Stimulated activated CD4-positive, alpha-beta T cell treated with anti-CD3 and anti-CD28 coated beads, Interleukin-12 subunit alpha, Interleukin-12 subunit beta, amount 100 ng/mL, for 24 hours (primary cell): ENCODE results near the gene LAMA5.
A peak's percentile ranks its signal among the peaks of the same experiment; 100 is the strongest.

ENCODE experiments used
- DNase-seq, 2 experiments: peaks; one replicate each; pipeline ENCODE4 v3.0.0-alpha.2; 2020; ENCODE audit warnings: low read depth in 2 of 2

LAMA5 gene

DNA sequence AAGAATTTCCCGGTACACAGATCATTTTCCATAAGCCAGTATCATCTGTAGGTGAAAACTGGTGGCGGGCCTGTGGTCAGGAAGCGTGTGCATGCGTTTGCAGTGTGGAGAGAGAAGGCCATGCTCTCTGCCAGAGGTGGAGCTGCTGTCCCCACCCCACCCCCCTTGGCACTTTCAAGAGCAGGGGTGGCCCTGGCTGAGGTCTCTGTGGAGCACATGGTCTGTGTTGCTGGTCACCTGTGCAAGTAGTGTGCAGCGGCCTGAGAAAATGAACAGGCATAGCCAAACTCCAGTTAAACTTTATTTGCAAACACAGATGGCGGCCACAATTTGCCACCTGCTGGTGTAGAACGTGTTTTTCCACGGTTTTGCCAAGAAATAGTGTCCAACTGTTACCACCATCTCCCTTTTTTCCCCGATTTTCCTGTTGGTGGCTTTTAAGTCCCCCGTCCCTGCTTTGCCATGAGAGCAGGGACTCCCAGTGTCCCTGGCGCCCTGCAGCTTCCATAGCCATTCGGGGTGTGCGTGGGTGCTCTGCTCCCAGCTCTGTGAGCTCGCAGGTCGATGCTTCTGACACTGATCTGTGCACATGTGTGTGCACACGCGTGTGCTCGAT lies 61.9 kb downstream of the LAMA5 start:
- DNase-seq, result no peak

DNA sequence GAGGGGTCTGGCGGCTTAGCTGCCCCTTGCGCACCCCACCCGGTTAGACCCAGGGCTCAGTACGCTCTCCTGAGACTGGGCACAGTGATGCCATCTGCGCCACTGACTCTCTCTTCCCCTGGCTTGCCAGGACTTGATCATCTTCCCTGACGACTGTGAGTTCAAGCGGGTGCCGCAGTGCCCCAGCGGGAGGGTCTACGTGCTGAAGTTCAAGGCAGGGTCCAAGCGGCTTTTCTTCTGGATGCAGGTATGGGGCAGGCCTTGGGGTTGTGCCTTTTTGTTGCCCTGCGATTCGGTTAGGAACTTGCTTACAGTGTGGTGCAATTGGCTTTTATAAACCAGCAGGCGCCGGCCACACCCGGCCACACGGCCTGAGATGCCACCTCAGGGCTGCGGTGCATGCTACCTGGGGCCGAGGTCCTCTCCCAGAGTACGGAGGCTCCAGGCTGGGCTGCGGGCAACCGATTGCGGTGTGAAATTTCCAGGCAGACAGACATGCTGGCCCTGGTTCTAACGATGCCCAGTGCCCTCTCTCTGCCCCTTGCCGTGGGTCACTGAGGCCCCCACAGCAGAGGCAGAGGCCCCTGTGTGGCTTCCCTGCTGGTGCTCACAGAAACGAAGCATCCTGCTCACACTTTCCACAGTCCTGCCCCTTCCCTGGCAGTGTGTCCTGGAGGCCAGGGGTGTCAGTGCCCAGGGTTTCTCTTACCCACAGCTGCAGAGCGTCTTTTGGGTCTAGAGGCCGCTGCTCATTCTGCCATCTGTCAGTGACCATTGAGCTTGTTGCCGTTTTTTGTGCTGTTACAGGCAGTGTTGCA lies 62.6 kb downstream of the LAMA5 start:
- DNase-seq, result no peak

DNA sequence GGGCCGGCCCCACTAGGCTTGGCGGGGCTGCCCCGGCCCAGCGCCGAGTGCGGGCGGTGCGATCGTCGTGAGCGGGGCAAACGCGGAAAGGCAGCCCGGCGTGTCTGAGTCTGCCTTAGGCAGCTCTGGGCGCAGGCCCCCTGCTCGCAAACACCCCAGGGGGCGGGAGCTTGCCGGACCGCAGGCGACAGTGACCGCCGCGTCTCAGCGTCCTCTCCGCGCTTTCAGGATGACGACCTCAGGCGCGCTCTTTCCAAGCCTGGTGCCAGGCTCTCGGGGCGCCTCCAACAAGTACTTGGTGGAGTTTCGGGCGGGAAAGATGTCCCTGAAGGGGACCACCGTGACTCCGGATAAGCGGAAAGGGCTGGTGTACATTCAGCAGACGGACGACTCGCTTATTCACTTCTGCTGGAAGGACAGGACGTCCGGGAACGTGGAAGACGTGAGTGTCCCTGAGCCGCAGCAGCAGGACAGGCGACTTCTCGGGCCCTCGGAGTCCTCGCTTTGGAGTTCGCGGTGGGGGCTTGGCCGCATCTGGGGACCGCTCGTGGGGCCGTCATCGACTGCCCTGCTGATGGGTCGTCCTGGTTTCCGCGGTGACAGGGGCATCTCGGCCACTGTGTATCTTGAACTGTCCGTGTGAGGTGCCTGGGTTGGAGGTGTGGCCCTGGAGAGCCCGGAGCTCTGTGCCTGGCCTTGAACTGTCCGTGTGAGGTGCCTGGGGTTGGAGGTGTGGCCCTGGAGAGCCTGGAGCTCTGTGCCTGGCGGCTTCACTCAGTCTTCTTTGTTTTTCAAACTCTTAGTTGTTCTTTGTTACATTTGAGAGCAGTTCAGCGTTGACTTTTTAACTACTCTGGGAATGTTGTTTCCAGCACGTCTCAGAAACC lies 63.5 kb downstream of the LAMA5 start:
- DNase-seq, result no peak

GRCh38 chr20:62303062-62303339 lies 64.1 kb downstream of the LAMA5 start:
- DNase-seq, result no peak

DNA sequence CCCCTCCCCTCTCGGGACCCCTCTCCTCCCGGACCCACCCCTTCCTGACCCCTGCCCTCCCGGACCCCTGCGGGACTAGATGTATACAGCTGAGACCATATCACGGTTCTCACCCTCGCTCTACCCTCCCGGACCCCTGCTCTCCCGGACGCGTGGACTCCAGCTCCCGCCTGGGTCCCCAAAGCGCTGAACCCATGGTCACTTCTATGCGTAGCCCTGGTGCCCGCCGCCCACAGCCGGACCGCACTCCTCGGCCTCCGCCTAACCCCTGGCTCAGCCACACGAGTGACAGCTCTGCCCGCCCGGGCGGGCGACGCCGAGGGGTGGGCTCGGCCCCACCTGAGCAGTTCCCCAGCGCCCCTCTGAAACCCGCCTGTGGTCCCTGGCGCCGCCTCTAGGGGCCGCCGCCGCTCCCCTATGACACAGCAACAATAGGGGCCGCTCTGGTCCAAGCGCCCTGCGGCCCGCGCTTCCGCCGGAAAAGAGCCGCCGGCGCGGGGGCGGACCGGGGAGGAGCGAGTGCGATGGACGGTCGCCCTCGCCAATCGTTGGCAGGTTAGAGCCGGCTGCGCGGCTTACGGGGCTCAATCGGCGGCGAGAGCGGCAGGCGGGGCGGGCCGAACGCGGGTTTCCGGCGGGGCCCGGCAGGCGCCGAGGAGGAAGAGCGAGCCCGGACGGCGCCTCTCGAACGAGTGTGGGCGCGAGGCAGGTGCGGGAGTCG lies 64.6 kb downstream of the LAMA5 start, which contains the start of gene ADRM1:
TSS of gene ADRM1 (plus strand) at position 657 of the 721 bp plus-strand sequence. CDS start 572 bp downstream, outside the sequence.
- DNase-seq, result peak; percentile 91 to 95

- peak; percentile 74 to 86 for DNase-seq
These were observed 65.3 kb downstream of the LAMA5 start for GRCh38 chr20:62301773-62302340.

DNA sequence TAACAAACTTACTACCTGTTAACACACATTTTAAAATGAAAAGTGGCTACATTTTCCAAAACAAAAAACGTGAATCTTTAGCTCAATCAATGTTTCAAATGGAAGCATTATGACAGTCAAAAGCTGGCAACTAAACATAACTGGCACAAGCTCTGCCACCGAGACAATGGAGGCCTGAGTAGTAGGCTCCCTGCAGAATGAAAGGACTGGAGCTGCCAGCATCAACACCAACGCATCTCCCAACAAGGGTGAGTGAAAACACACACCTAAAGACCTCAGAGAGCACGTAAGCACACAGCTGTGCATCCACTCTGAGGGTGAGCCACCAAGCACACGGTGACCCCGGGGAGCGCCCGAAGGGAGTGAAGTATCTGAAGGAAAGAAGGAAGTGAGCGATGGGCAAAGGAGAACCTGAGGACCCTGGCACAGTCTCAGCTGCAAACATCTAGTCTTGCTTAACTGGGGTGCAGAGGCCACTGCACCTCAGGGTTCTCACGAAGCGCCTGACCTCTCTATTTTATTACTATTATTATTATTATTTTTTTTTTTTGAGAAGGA lies 65.9 kb downstream of the LAMA5 start:
- DNase-seq, result no peak

GRCh38 chr20:62300319-62300718 lies 66.8 kb downstream of the LAMA5 start:
- DNase-seq, result no peak

GRCh38 chr20:62299666-62300236 lies 67.4 kb downstream of the LAMA5 start:
- no peak for DNase-seq

GRCh38 chr20:62298577-62299249 lies 68.4 kb downstream of the LAMA5 start:
- no peak for DNase-seq

DNA sequence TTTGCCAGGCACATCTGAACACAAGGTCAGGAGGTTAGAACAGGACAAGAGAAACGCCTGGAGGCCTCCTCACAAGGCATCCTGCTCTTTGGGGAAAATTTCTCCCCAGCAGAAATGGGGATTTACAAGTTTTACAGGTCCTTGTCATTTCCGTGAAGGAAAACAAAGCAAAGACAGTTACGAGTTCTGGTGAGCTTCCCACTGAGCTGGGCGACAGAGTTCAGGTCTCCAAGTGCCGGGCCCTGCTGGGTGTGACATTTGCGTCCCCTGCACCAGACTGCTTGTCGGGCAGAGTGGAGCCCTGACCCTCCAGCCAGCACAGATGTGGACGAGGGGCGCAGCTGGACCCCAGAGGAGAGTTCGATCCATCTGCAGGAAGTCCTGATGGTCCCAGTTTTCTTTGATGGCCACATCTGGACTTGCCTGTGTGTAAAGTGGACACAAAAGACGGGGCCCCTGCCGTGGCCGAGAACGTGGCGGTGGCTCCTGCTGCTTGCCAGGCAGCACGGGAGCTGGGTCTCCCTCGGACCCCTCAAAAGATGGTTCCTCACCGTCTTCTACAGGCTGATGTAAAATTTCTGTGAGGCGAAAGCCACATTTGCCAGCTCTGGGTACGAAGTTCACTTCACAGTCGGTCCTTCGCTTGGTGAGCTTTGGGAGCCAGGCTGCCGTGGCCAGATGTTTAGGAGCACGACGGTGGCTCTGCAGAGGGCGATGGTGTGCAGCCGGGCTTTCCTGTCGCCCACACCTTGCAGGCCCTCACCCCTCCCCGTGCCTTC lies 69.5 kb downstream of the LAMA5 start:
- no peak for DNase-seq

- DNase-seq, result no peak
These were observed 70.2 kb downstream of the LAMA5 start for GRCh38 chr20:62296724-62297448.

DNA sequence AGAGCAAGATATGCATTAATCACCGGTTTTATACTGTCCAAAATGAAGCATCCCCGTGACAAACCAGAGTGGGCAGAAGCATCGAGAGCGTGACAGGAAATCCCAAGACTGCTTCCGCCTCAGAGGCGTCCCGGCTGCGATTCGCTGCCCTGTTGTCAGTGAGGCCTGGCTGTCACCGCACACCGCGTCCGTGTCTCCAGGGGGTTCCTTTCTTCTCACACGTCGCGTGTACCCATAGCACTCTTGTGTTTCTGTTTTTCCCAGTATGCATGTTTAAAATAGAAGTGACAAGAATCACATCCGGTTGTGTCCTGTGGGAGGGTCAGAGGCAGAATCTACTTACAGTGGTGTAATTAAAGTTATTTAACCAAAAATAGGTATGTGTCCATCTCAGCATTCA lies 72.6 kb downstream of the LAMA5 start:
- DNase-seq, result no peak

GRCh38 chr20:62293946-62294345 lies 73.2 kb downstream of the LAMA5 start:
- DNase-seq, result no peak

DNA sequence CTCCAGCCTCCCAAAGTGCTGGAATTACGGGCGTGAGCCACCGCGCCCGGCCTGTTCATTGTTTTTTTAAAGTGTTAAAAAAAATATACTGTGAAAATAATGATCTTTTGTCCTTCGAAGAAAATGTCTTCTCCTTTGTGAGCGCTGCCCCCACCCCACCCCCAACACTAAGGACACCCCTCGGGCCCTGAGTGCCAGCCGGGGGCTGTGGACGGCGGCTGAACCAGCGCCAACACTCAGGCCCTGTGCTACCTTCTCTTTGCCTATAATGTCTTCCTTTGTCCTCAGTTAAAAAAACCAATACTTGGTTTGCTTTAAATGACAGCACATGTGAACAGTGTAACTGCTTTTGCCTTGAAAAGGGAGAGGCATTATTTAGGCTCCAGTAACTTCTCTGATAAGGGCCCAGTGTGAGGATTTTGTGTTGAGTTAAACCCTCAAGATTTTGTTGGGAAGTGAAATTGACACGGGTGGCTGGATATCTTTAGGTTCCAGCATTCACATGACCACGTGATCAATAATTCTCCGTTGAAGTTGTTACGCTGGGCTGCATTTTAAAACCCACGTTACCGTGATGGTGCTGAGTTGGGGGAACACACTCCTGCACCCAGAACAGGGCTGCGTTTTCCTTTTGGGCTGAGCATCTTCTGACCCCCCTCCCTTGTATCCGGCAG lies 73.9 kb downstream of the LAMA5 start:
- DNase-seq, result no peak

- DNase-seq, result no peak
These were observed 75.0 kb downstream of the LAMA5 start for GRCh38 chr20:62292108-62292507.

DNA sequence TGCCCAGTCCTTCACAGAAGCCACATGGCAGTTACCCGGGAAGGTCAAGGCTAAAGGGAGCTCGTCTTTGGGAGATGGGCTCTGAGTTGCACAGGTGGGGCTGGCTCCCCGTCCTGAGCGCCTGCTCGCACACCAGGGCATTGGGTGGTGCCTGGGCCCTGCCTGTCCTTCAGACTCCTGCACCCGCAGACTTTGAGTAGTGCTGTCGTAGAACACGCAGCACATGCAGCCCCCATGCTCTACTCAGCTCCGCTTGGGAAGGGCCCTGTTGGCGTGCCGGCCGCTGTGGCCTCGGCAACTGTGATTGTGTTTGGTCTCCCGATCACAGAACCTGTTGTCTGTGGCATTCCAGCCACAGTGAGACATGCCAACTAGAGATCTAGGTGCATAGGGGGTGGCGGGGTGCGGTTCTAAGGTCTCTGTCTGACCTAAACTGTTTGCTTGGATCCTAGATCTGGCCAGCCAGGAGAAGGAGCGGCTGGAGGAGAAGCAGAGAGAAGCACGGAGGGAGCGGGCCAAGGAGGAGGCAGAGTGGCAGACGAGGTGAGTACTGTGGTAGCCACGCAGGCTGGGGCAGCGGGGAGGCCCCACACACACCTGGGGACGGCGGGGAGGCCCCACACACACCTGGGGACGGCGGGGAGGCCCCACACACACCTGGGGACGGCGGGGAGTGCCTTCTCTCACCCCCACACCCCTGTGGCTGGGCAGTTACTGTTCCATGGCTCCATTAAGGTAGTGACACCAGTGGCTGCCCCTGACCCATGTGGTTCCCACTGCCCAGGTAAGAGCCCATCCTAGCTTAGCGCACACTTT lies 75.7 kb downstream of the LAMA5 start:
- DNase-seq, result no peak
